Astrocyte of the cerebellum (primary cell): ENCODE data around the gene ANO9.
A peak's percentile ranks its signal among the peaks of the same experiment; 100 is the strongest.

Source experiments
- DNase-seq: peaks from one replicate; pipeline ENCODE4 v3.0.0-alpha.2; 2011; ENCODE audit warnings: low read depth
- H3K4me3 ChIP-seq: 2 replicates; pipeline ENCODE4 v1.5.1; 2011; ENCODE audit warnings: mild to moderate bottlenecking, low read depth, low read length, moderate library complexity
- CTCF ChIP-seq: IDR thresholded peaks from 2 replicates; pipeline ENCODE4 v1.5.1; 2012; ENCODE audit warnings: low read length, low read depth, moderate library complexity, mild to moderate bottlenecking; ENCODE audit errors: missing control alignments
- in situ Hi-C: cut with HindIII; loops from 2 replicates; pipeline ENCODE4 v1.10.0; 2017; ENCODE audit warnings: low sequenced_read_pairs

ANO9 gene

GRCh38 chr11:372809-373715 is 68.7 kb downstream of the ANO9 start:
- TF ChIP-seq CTCF = no peak
- no peak overlapping the region for H3K4me3 ChIP-seq
- in situ Hi-C loops = no loop called here
- DNase-seq = no peak

GRCh38 chr11:371716-372590 is 69.9 kb downstream of the ANO9 start:
- in situ Hi-C loops = no loop called here
- no peak for DNase-seq
- no peak for TF ChIP-seq CTCF
- no peak overlapping the region for H3K4me3 ChIP-seq

GRCh38 chr11:371051-371450 is 70.8 kb downstream of the ANO9 start:
- in situ Hi-C loops = no loop called here
- no peak for TF ChIP-seq CTCF
- peak overlapping the region; percentile 58 for H3K4me3 ChIP-seq
- DNase-seq = no peak

GRCh38 chr11:370070-370941 is 71.5 kb downstream of the ANO9 start:
- H3K4me3 ChIP-seq = peak overlapping the region; percentile 58
- peak; percentile 6 for TF ChIP-seq CTCF
- no peak for DNase-seq
- in situ Hi-C loops = no loop called here

- H3K4me3 ChIP-seq = peak within 1 kb of the TSS; percentile 58
- in situ Hi-C loops = no loop called here
- no peak for TF ChIP-seq CTCF
- no peak for DNase-seq
These were observed 72.3 kb downstream of the ANO9 start, which contains the start of gene B4GALNT4 for GRCh38 chr11:369336-370018. Gene B4GALNT4 (plus strand): TSS chr11:369499. CDS start chr11:369804, 305 bp downstream.
